Activated T-cell treated with anti-CD3 and anti-CD28 coated beads for 4 hours (primary cell): Measurements from ENCODE around the gene MRAS.

Experiments used
- DNase-seq: peaks from one replicate; pipeline ENCODE4 v3.0.0-alpha.2; 2020

The MRAS gene

DNA sequence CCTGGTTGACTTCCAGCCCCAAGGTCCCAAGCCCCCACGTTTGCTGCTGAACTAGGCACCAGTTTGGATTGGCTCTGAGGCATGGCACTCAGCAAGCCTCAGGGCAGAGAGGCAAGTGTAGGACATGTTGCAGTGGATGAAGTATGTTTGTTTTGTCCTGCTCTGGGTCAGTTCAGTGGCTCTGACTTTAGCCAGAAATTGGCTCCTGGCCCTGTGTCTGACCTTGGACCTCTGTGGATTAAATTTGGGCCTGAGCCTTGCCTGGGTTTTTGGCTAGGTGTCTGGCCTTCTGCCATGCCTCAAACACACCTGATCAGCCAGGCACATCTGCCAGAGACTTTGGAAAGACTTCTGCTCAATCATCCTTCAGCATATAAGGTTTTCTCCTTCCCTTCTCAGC lies 3.6 kb upstream of the MRAS start:
- DNase-seq, result no peak

DNA sequence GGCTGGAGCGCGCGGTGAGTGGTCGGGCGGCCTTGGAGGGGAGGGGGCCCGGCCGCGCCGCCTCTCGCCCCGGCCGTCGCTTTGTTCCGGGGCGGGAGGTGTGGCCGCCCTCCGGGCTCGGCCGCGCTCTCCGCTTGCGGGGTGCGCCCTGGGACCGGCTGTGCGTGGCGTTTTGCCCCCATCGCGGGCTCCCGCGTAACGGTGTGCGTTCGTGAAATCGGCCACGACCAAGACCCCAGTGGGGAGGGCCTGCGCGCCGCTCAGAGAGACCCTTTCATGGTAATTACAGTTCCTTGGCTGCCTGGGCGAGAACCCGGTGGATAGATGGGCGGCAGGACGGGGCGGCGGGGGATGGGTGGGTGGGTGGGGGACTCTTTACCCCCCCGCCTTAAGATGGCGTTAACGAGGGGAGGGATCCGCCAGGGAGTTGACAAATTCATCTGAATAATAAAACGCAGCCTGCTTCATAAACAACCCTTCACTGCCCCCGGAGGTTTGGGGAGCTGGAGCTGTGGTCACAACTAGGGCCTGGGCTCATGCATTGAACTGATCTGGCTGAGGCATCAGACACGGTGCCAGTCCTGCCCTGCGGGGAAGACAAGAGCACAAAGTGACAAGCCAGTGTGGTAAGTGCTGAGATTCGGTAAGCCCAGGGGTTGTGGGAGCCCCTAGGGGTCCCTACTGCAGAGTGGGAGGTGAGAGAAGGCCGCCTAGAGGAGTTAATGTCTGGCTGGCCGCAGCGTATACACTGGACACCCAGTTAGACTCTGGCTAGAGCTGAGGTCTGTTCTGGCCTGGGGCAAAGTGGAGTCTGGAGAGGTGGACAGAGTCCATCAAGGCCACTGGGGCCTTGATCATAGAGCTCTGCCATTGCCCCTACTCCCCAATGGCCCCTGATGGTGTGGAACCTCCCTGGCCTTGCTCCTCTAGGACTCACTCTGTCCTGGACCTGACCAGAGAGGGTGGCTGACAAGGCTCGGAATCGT lies 668 bp downstream of the MRAS start:
- DNase-seq, result no peak

GRCh38 chr3:138349926-138350665 lies 1.7 kb downstream of the MRAS start:
- no peak for DNase-seq

DNA sequence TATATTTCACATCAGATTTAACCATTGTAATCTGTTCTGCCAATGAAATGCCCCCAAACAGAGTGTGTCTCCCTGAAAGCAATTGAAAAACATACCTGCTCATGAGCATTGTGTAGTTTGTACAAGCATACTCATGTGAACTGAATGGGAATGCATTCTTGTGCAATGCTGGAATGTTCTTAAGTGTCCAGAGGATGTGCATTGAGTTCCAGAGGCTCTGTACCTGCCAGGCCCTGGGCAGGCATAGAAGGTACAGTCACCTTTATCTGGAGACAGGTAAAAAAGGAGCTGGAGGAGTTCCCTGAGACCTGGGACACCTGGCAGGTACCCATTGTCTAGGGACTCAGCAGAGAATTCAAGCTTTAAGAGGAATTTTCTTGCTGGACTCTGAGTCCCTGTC lies 2.8 kb downstream of the MRAS start:
- DNase-seq, result no peak

- DNase-seq, result no peak
These were observed 3.7 kb downstream of the MRAS start for GRCh38 chr3:138351916-138352550.

DNA sequence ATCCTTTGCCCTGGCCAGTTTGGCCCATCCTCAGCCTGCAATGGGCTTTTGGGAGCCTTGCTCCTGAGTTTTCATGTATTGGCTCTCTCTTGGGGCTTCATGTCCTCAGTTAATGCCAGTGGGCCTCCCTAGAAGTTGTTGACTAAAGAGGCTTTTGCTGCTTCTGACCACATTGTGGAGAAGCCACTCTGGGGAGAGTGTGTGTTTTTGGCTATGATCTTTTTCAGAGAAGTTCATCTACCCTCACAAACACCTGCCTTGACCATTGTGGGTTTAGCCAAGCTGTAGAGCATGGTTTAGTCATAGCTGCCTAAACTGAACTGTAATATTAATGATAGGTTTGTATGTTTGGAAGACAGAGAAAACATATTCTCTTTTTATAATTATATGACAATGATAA lies 6.0 kb downstream of the MRAS start:
- no peak for DNase-seq

- no peak for DNase-seq
These were observed 6.7 kb downstream of the MRAS start for GRCh38 chr3:138355071-138355470.

DNA sequence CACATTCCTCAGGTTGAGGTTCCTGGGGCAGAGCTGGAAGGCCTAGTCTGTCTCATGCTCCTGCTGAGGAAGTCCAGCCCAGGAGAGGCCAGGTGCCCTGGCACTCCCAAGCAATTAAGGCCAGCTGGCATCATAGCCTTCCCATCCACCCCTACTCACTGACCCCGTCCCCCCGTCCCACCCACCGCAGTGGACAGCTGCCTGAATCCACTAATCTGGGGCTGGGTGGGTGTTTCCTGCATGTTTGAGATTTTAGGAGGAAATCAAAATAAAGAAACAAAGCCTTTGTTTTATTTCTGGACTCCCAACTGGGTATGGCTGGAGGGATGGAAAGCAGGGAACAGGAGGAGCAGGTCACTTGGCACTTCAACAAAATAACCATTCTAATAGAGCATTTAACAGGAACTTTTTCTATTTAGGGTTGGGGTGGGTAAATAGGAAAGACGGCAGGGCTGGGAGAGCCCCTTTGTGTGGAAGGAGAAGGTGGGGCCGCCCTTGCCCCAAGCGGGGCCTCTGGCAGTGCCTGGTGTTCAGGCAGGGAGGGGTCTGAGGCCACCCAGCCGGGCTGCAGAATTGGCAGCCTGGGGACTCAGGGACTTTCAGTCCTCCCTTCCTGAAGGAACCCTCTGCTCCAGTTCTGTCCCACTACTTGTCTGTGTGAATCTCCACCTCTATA lies 8.5 kb downstream of the MRAS start:
- DNase-seq, result no peak

DNA sequence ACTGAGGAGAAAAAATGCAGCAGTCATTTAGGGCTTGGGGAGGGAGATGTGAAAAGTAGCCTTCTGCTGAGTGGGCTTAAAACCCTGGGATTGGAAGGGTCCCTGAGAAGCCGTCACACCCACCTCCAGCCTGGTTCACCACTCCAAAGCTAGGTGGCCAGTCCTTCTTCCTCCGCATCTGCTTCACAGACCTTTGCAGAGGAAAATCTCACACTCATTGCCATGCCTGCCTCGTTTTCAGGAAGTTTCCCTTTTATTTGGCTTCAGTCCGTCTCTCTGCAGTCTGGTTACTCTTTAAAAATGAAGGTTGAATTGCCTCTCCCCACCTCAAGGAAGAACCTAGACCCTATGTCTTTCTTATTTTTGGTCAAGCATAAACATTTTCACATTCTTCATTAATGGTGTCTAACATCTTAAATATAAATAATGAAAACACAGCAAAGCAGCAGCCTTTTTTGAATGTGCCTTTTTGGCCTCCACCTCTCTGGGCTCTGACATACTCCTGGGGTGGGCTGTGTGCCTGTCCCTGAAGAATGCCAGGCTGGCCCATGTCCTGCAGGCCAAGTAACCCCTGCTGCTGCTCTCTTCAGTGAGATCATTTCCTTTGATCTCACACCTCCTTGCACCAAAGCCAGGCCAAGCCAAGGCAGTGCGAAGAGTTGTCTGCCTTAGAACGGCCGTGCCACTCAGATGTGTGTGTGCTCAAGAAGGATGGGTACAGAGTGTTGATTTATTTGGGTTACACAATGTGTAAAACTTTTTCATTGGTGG lies 11.0 kb downstream of the MRAS start:
- DNase-seq, result no peak

GRCh38 chr3:138359919-138360868 lies 11.8 kb downstream of the MRAS start:
- DNase-seq, result no peak

DNA sequence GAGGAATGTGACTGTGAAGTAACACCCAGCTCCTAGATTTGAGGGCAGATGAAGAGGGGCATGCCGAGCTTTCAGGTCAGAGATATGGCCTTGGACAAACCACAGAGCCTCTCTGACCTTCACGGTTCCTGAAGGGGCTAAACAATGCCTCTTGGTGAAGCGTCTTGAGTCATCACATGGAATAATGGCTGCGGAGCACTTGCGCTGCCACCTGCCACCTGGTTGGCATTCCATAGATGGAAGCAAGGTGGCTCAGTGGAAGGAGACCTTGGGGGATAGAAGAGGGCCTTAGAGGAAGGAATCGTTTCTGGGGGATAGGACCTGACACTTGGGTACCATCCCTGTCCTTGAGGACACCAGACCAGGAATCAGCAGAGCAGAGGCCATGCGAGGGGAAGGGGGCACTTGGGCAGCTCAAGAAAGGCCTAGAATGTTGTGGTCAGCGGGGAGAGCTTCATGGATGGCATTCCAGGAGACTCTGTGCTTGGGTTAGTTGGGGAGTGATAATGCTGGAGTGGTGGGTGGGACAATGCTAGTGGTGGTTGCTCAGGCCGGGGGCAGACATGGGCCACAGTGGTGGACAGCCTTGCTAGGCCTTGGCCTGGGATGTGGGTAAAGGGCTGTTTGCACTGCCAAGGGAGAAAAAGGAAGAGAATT lies 12.6 kb downstream of the MRAS start:
- DNase-seq, result no peak

DNA sequence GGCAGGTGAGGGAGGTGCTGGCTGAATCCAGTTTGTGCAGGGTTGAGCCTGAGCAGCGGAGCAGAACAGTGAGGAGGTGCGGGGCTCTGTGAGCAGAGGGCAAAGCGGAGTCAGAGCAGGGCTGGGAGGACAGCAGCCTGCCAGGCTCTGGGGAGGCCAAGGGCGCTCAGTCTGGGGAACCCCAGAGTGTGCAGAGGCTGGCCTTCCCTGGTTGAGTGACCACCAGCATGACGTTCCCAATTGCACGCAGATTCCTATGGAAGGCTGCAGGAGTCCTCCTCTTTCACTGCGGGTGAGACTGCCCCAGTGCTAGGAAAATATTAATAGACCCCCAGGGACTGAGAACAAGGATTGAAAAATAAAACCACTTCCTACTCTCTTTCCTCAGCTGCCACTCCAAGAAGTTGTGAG lies 13.2 kb downstream of the MRAS start:
- no peak for DNase-seq

- no peak for DNase-seq
These were observed 14.2 kb downstream of the MRAS start for GRCh38 chr3:138362538-138362937.

DNA sequence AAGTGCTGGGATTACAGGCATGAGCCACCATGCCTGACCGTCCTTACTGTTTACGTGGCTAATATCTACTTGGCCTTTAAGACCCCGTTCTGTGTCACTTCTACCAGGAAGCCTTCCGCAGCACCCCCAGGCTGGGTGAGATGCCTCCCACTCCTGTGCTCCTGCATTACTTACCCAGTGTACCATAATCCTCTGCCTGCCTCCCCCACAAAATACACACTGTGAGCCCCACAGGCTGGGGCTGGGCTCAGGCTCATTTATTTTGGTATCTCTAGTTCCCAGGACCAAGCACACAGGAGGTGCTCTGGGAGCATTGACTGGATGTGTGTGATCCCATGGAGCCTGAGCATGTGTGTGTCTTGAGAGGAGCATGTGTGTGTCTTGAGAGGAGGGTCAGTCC lies 14.9 kb downstream of the MRAS start:
- no peak for DNase-seq

DNA sequence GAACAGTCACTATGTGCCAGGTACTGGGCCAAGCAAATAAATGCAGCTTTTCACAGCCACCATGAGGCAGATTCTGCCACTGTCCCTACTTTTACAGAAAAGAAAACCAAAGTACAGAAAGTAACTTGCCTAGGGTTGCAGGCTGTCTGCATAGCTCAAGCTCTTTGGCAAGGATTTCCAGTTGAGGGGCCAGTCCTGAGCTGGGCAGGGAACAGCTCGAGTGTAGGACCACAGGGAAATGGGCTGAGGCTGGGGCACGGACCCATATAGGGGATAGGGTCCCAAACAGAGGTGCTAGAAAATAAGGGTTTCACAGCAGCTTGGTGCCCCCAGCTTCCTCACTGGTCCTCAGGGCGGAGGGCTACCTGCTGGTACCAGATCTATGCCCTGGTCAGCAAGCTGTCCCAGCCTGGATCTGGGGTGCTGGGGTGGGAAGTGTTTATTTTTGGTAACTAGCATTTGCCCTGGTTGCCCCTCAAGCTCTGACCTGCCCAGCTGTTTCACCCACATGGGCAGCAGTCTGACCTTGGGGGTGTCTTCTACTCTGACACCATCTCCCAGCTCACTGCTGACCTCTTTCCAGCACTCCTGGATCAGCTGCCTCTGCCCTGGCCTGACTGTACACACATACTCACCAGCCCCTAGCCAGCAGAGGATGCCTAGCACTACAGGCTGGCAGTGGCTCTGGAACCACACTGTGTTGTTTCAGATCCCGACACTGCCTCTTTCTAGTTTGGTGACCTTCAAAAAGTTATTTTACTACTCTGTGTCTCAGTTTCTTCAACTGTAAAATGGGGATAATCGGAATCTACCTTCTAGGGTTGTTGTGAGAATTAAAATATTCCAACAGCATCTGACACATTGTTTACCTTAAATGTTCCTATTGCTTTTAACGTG lies 16.2 kb downstream of the MRAS start:
- no peak for DNase-seq

DNA sequence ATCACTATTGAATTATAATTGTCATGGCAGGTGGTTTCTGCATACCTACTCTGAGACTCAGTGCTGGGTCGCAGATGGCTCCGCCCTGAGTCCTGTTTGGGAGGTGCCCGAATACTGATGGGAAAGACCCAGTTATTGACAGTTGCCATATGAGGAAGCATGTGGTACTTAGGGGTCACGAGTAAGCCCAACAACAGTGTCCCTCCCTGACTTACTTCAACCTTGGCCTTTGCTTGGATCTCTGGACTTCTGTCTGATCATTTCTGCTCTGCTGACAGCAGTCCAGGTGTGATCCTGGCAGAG lies 16.8 kb downstream of the MRAS start:
- no peak for DNase-seq

- no peak for DNase-seq
These were observed 17.8 kb downstream of the MRAS start for GRCh38 chr3:138366006-138366759.

- DNase-seq, result no peak
These were observed 19.0 kb downstream of the MRAS start for GRCh38 chr3:138367326-138367850.

DNA sequence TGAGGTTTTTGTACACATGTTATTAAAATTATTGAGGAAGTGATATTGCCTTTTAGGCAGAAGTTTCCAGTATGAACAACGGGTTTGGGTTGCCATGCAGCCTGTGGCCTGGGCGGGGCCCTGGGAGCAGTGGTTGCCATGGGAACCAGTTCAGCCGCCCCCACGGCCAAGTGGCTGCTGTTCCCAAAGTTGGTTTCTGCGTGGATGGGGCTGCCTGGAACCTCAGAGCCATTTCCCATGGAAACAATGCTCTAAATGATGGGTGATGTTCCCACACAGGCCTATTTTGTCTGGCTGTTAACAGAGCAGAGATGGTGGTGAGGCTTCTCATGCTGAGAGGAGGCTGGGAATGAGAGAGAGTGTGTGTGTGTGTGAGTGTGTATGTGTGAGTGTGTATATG lies 19.5 kb downstream of the MRAS start:
- no peak for DNase-seq
